ENCODE measurements around the gene CDCP2. TPM values are rescaled to one million over a fixed set of nuclear protein-coding genes. Genes with fewer than 3 reads are reported as not detected.

Gene CDCP2
- total and polyA plus RNA-seq, 5 experiments from 2014 or later = 0.16 TPM; not detected in 4

DNA sequence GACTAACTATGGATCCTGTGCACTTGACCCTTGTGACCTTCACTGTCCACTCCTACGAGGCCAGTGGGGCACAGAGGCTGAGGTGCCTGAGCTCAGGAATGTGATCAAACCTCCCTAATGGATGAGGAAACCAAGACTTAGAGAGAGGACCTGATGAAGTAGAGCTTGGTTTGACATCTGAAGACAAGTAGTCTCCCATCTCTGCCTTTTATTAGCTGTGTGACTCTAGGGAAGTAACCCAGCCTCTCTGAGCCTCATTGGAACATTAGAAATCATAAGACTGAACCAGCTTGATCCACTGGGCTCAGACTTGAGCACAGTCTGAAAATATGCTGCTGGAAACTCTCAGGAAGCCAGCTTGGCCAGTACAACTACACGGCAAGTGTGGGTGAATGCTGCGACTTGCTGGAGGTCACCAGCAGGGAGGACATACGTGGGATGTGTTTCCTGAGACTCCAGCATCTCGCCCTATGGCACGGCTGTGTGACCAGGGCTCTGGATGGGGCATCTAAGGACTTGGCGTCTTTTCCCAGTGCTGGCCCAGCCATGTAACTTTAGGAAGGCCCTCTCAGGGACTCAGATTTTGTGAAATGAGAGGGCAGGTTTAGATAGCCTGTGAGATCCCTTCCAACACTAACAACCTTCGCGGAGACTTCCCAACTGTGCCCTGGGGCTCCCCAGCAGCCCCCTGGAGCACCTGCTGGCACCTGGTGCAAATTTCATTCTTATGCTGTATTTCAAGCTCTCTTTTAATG, 10.5 kb downstream of the CDCP2 start:
- no peak for ATAC-seq
- Mint-ChIP-seq H3K27ac (no peak overlapping the region), H3K4me1 (peaks cover 0 to 4% (median 0%) of the 10 kb centered on the region in 4 donors), H3K4me3 (no peak overlapping the region), H3K27me3 (peaks cover 0 to 2% (median 0%) of the 10 kb centered on the region in 5 donors), H3K9me3 (no peaks in the 10 kb centered on the region), H3K36me3 (no peaks in the 10 kb centered on the region)
- no peak for DNase-seq
- POLR2A ChIA-PET = no interaction called here

DNA sequence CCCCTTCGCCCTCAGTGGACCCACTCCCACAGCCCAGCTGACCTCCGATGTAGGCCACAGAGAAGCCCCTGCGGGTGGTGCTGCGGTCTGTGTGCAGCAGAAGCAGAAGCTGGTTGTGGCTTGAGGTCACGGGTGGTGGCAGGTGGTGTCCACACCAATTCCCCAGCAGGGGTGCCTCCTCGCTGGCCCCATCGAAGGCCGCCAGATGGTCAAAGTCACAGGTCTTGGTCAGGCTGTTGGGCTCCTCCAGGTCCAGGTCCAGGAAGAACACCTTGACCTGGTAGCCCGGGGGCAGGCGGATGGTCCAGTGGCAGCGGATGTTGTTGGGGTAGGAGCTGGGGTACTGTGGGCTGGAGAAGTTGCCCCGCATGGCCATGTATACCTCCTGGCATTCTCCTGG, 13.1 kb downstream of the CDCP2 start:
- POLR2A ChIA-PET = no interaction called here
- Mint-ChIP-seq H3K27ac (no peak overlapping the region), H3K4me1 (peaks cover 0 to 6% (median 0%) of the 10 kb centered on the region in 4 donors), H3K9me3 (no peaks in the 10 kb centered on the region), H3K36me3 (no peaks in the 10 kb centered on the region), H3K27me3 (peaks cover 0 to 2% (median 0%) of the 10 kb centered on the region in 5 donors), H3K4me3 (no peak overlapping the region)
- DNase-seq (no peak), ATAC-seq (no peak)

DNA sequence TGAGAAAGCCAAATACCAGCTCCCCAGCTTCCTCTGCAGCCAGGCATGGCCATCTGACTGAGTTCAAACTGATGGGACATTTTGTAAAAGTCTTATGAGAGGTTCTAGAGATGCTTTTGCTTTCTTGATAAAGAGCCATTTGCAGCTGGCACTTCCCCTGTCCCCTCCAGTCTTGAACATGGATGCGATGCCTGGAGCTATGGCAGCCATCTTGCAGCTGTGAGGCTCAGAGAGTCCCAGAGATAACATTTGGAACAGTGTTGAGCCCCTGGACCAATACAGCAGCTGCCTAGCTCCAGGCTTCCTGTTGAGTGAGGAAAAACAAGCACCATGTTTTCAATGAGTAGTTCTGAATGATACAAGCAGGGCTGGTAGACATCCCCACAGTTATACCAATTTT, 13.8 kb downstream of the CDCP2 start:
- POLR2A ChIA-PET = no interaction called here
- peak overlapping the region in 1 of 10 donors; percentile 41 for H3K27ac Mint-ChIP-seq
- no peak overlapping the region for H3K4me3 Mint-ChIP-seq
- H3K9me3 Mint-ChIP-seq = no peaks in the 10 kb centered on the region
- peaks cover 0 to 6% (median 0%) of the 10 kb centered on the region in 4 donors for H3K4me1 Mint-ChIP-seq
- no peak for DNase-seq
- no peak for ATAC-seq
- H3K36me3 Mint-ChIP-seq = no peaks in the 10 kb centered on the region
- H3K27me3 Mint-ChIP-seq = peaks cover 0 to 2% (median 0%) of the 10 kb centered on the region in 5 donors

- Mint-ChIP-seq H3K9me3 (no peaks in the 10 kb centered on the region), H3K27ac (no peak overlapping the region), H3K4me3 (no peak overlapping the region), H3K27me3 (no peaks in the 10 kb centered on the region), H3K4me1 (peaks cover 0 to 4% (median 0%) of the 10 kb centered on the region in 4 donors), H3K36me3 (no peaks in the 10 kb centered on the region)
- no peak for DNase-seq
- ATAC-seq = no peak
- POLR2A ChIA-PET = no interaction called here
Measured at GRCh38 chr1:54137534-54138061, 15.2 kb downstream of the CDCP2 start.

- H3K9me3 Mint-ChIP-seq = no peaks in the 10 kb centered on the region
- no peak overlapping the region for H3K4me3 Mint-ChIP-seq
- ATAC-seq = no peak
- H3K27ac Mint-ChIP-seq = peak overlapping the region in 1 of 10 donors; percentile 55
- H3K36me3 Mint-ChIP-seq = no peaks in the 10 kb centered on the region
- POLR2A ChIA-PET = interaction anchor here (0.6 kb wide), 1 partner anchor 479 kb away, joined by 3 read pairs; no protein-coding TSS in a partner anchor
- H3K4me1 Mint-ChIP-seq = peaks cover 0 to 4% (median 0%) of the 10 kb centered on the region in 4 donors
- no peak for DNase-seq
- no peaks in the 10 kb centered on the region for H3K27me3 Mint-ChIP-seq
Measured at GRCh38 chr1:54136963-54137533, 15.8 kb downstream of the CDCP2 start.

- ATAC-seq = no peak
- H3K4me3 Mint-ChIP-seq = no peak overlapping the region
- H3K9me3 Mint-ChIP-seq = no peaks in the 10 kb centered on the region
- H3K27me3 Mint-ChIP-seq = no peaks in the 10 kb centered on the region
- H3K27ac Mint-ChIP-seq = peak overlapping the region in 1 of 10 donors; percentile 24
- DNase-seq = no peak
- POLR2A ChIA-PET = interaction anchor here (0.6 kb wide), 1 partner anchor 480 kb away, joined by 3 read pairs; no protein-coding TSS in a partner anchor
- H3K36me3 Mint-ChIP-seq = no peaks in the 10 kb centered on the region
- peaks cover 0 to 4% (median 0%) of the 10 kb centered on the region in 4 donors for H3K4me1 Mint-ChIP-seq
Measured at GRCh38 chr1:54136269-54136896, 16.4 kb downstream of the CDCP2 start.

DNA sequence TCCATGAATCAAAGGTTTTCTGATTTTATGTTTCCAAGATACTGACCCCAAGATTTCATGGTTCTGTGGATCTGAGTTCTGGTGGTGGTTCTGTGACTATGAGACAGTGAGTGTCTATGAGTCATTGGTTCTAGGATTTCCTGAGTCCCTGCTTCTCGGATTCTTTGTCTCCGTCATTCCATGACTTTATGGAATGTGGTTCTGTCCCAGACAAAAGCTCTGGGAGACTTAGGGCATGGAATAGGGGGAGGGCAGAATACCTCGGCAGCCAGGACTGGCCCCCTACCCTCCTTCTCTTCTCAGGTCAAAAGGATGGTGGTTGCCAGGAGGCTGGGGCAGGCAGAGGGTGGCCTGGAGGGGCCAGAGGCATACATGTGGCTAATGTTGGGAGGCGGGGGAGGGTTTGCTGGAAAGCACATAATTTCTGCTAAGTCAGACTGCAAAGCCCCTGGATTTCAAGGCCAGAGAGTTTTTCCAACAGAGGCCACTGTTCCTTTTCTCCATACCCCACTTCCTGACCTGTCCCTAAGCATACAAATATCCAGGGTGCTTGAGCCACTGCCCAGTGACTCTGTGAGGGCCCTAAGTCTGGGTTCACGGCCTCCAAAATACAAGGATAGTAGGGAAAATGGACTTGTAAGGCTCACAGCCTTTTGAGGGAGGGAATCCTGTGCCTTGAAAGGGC, 17.2 kb downstream of the CDCP2 start:
- no peak for ATAC-seq
- POLR2A ChIA-PET = no interaction called here
- H3K27me3 Mint-ChIP-seq = no peaks in the 10 kb centered on the region

DNA sequence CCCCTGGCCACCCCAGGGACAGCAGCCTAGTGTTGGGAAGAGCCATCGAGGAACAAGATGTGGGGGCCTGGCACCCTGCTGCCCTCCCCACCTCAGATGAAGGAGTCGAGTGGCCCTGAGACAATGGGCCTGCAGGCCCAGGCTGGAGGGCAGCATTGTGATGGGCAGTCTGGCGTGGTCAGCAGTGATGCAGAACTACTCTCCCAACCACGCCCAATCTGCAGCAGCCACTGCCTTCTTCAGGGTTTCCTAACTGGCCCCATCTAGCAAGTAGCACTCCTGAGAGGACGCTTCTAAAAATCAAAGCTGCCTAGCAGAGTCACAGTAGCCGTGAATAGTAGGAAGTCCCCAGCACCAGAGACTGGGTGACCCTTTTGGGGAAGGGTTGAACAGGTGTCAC, 18.5 kb downstream of the CDCP2 start:
- no peak overlapping the region for H3K4me3 Mint-ChIP-seq
- no peaks in the 10 kb centered on the region for H3K9me3 Mint-ChIP-seq
- DNase-seq (no peak), ATAC-seq (no peak)
- no peak overlapping the region for H3K27ac Mint-ChIP-seq
- peaks cover 0 to 4% (median 0%) of the 10 kb centered on the region in 4 donors for H3K4me1 Mint-ChIP-seq
- POLR2A ChIA-PET = no interaction called here
- H3K36me3 Mint-ChIP-seq = no peaks in the 10 kb centered on the region
- no peaks in the 10 kb centered on the region for H3K27me3 Mint-ChIP-seq

More for the DNA sequence above, 17.2 kb downstream of the CDCP2 start:
- no peak for DNase-seq
- H3K27ac Mint-ChIP-seq = peak overlapping the region in 1 of 10 donors; percentile 24
- peaks cover 0 to 4% (median 0%) of the 10 kb centered on the region in 4 donors for H3K4me1 Mint-ChIP-seq
- no peak overlapping the region for H3K4me3 Mint-ChIP-seq
- H3K9me3 Mint-ChIP-seq = no peaks in the 10 kb centered on the region
- no peaks in the 10 kb centered on the region for H3K36me3 Mint-ChIP-seq

GRCh38 chr1:54132495-54132894, 20.3 kb downstream of the CDCP2 start:
- Mint-ChIP-seq H3K9me3 (no peaks in the 10 kb centered on the region), H3K36me3 (no peaks in the 10 kb centered on the region), H3K4me3 (no peak overlapping the region), H3K4me1 (peaks cover 0 to 4% (median 0%) of the 10 kb centered on the region in 4 donors), H3K27me3 (peaks cover 0 to 4% (median 2%) of the 10 kb centered on the region in 5 donors), H3K27ac (no peak overlapping the region)
- POLR2A ChIA-PET = no interaction called here
- DNase-seq = no peak
- no peak for ATAC-seq

GRCh38 chr1:54131419-54131818, 21.4 kb downstream of the CDCP2 start:
- Mint-ChIP-seq H3K27me3 (peaks cover 0 to 4% (median 2%) of the 10 kb centered on the region in 5 donors), H3K27ac (peak overlapping the region in 1 of 10 donors; percentile 21), H3K36me3 (no peaks in the 10 kb centered on the region), H3K4me1 (no peaks in the 10 kb centered on the region), H3K4me3 (no peak overlapping the region), H3K9me3 (no peaks in the 10 kb centered on the region)
- no peak for ATAC-seq
- DNase-seq = no peak
- POLR2A ChIA-PET = interaction anchor here (0.9 kb wide), 1 partner anchor 69 kb away, joined by 3 read pairs; the partner anchor contains the start of genes CYB5RL and MRPL37

DNA sequence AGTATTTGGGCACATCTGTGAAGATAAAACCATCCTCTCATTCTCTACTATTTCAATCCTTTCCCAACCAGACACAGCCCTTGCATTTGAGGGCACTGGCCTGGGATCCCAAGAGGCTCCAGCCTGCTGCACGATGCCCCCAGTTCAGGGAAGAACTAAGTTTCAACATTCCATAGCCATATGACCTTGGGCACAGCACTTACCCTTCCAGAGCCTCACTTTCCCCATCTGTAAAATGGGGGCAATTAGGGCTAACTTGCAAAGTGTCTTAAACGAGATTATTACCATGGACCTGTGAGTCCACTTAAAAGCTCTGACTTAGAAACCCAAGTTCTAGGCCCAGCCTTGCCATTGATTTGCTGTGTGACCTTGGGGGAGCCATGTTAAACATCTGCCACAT, 22.9 kb downstream of the CDCP2 start:
- Mint-ChIP-seq H3K36me3 (no peaks in the 10 kb centered on the region), H3K27me3 (peaks cover 0 to 4% (median 2%) of the 10 kb centered on the region in 5 donors), H3K9me3 (no peaks in the 10 kb centered on the region), H3K4me1 (no peaks in the 10 kb centered on the region), H3K27ac (no peak overlapping the region), H3K4me3 (no peak overlapping the region)
- DNase-seq (no peak), ATAC-seq (no peak)
- POLR2A ChIA-PET = no interaction called here

DNA sequence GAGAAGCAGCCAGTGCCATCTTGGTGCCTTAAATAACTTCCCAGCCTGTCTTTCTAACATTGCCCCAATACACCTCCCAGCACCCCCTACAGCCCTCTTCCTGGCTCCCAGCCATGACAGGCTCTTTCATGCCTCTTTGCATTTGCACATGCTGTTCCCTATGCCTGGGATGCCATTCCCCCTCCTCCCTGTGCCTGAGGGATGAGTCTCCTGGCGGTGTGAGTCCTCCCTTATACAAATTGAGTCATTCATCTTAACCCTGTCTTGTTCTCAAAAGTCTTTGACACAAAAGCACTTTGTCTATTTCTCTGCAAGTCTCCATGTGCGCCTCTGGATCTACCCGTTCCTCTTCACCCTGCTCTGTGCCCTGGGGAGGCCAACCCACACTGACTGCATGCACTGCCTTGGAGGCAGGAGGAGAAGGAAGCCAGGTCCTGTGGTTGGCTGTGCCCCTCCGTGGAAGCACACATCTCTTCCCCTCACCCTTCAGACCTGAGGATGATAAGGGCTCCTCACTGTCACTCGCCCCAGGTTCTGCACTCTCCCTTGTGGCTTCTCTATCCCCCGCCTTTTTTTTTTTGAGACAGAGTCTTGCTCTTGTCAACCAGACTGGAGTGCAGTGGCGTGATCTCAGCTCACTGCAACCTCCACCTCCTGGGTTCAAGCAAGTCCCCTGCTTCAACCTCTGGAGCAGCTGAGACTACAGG, 25.1 kb downstream of the CDCP2 start:
- no peak for DNase-seq
- POLR2A ChIA-PET = no interaction called here

More for the DNA sequence above, 25.1 kb downstream of the CDCP2 start:
- ATAC-seq = no peak
- H3K36me3 Mint-ChIP-seq = no peaks in the 10 kb centered on the region
- H3K27ac Mint-ChIP-seq = peak overlapping the region in 2 of 10 donors; percentile 25 to 44
- H3K27me3 Mint-ChIP-seq = peaks cover 0 to 4% (median 2%) of the 10 kb centered on the region in 5 donors
- no peaks in the 10 kb centered on the region for H3K4me1 Mint-ChIP-seq
- no peaks in the 10 kb centered on the region for H3K9me3 Mint-ChIP-seq
- no peak overlapping the region for H3K4me3 Mint-ChIP-seq
